Testis (tissue), 2 donors: ENCODE measurements around the gene TXNRD2.

ENCODE experiments used
- CTCF ChIP-seq, 3 experiments: fragments of 450-650 bp in 2 of 3; fragments of 200-600 bp in 1 of 3; sonication (generic) in 1 of 3; IDR thresholded peaks; one replicate each; pipeline ENCODE4 v1.5.1; 2016 to 2019; ENCODE audit warnings: antibody characterized with exemption in 3 of 3, mild to moderate bottlenecking in 2 of 3, moderate library complexity in 1 of 3
- POLR2A ChIP-seq: fragments of 450-650 bp; IDR thresholded peaks from one replicate; pipeline ENCODE4 v1.6.1; 2017; ENCODE audit warnings: antibody characterized with exemption, mild to moderate bottlenecking, moderate library complexity

GRCh38 chr22:19959587-19960490 is 18.2 kb upstream of the TXNRD2 start:
- TF ChIP-seq CTCF (IDR thresholded peaks at IDR 0.05) (no peak), POLR2A (no peak)
